HUES64 (cell line): ENCODE data around the gene AKIRIN1.
"Not testable (repeated sequence)": the region's sequence is repeated elsewhere in the genome, so short reads cannot be mapped to it uniquely, and the experiment has no call there.

Source experiments
- H3K27ac ChIP-seq: 2 replicates; pipeline ENCODE4 v1.7.0; 2013; ENCODE audit warnings: low read depth, low read length, inconsistent platforms
- H3K27me3 ChIP-seq: 2 replicates; pipeline ENCODE4 v1.6.1; 2013; ENCODE audit warnings: mild to moderate bottlenecking, low read length; ENCODE audit not compliant: insufficient read depth
- H3K36me3 ChIP-seq: 2 replicates; pipeline ENCODE4 v1.6.1; 2013; ENCODE audit warnings: mild to moderate bottlenecking, low read length; ENCODE audit not compliant: insufficient read depth
- H3K4me1 ChIP-seq: 2 replicates; pipeline ENCODE4 v1.6.1; 2013; ENCODE audit warnings: mild to moderate bottlenecking, low read length, moderate library complexity; ENCODE audit not compliant: insufficient read depth
- H3K4me3 ChIP-seq: 2 replicates; pipeline ENCODE4 v1.5.1; 2013; ENCODE audit warnings: mild to moderate bottlenecking, low read length, moderate library complexity
- H3K9ac ChIP-seq: 2 replicates; pipeline ENCODE4 v1.6.1; 2013; ENCODE audit warnings: mild to moderate bottlenecking, low read depth, low read length
- H3K9me3 ChIP-seq: 2 replicates; pipeline ENCODE4 v1.6.1; 2013; ENCODE audit warnings: low read depth, low read length; ENCODE audit not compliant: insufficient read depth
- WGBS: fragments of 150-250, 120-280 bp; methylation state at CpG from one replicate; pipeline ENCODE4 v1.1.7; 2013; ENCODE audit warnings: missing lambda C conversion rate; 5-methylcytosine and 5-hydroxymethylcytosine counted together

The AKIRIN1 gene

GRCh38 chr1:39020494-39020893 lies 29.4 kb downstream of the AKIRIN1 start:
- not testable (repeated sequence) for H3K36me3 ChIP-seq, H3K27ac ChIP-seq, H3K9me3 ChIP-seq, H3K9ac ChIP-seq, H3K4me3 ChIP-seq, H3K27me3 ChIP-seq
- H3K4me1 ChIP-seq: peaks cover 16% of the 10 kb centered on the region
- WGBS: 100% methylated on average over 1 of the region's 1 CpG

DNA sequence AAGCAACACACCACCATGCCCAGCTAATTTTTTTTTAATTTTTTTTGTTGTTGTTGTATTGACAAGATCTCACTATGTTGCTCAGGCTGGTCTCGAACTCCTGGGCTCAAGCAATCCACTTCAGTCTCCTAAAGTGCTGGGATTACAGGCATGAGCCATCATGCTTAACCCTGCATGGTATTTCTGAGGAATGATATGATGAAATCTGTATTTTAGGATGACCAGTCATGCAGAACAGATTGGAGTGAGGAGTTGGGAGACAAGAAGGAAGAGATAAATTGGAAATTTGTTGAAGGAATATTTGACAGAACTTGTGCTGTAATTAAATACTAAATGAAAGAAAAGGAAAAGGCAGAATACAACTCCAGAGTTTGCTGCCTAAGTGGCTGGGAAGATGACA lies 30.4 kb downstream of the AKIRIN1 start:
- no peaks in the 10 kb centered on the region for H3K9me3 ChIP-seq

DNA sequence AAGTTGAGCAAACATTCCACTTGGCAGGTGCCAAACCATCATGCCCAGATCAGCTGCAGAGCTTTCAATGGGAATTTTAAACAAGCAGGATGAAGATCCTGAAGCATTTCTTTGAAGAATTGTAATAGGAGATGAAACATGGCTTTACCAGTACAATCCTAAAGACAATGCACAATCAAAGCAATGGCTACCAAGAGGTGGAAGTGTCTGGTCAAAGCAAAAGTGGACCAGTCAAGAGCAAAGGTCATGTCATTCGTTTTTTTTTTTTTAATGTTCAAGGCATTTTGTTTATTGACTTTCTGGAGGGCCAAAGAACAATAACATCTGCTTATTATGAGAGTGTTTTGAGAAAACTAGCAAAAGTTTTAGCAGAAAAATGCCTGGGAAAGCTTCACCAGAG lies 32.1 kb downstream of the AKIRIN1 start:
- no peak overlapping the region for H3K9ac ChIP-seq
- H3K4me1 ChIP-seq: no peaks in the 10 kb centered on the region
- no peak overlapping the region for H3K4me3 ChIP-seq
- no peaks in the 10 kb centered on the region for H3K9me3 ChIP-seq
- H3K36me3 ChIP-seq: no peaks in the 10 kb centered on the region
- no peak overlapping the region for H3K27ac ChIP-seq
- no peaks in the 10 kb centered on the region for H3K27me3 ChIP-seq
- 65% methylated on average over 1 of the region's 1 CpG for WGBS

More for the DNA sequence above, 30.4 kb downstream of the AKIRIN1 start:
- H3K27me3 ChIP-seq: no peaks in the 10 kb centered on the region
- H3K4me3 ChIP-seq: no peak overlapping the region
- H3K9ac ChIP-seq: no peak overlapping the region
- WGBS: 92% methylated on average over 1 of the region's 1 CpG
- peaks cover 11% of the 10 kb centered on the region for H3K4me1 ChIP-seq
- H3K27ac ChIP-seq: no peak overlapping the region
- H3K36me3 ChIP-seq: no peaks in the 10 kb centered on the region

- Histone ChIP-seq H3K4me1 (no peaks in the 10 kb centered on the region), H3K9ac (peak within 1 kb of the TSS; percentile 94), H3K9me3 (no peaks in the 10 kb centered on the region), H3K27ac (peak within 1 kb of the TSS; percentile 95), H3K27me3 (no peaks in the 10 kb centered on the region), H3K36me3 (peaks cover 29% of the 10 kb centered on the region), H3K4me3 (peak within 1 kb of the TSS; percentile 80)
- 1% methylated on average over 47 of the region's 47 CpGs for WGBS
Measured at GRCh38 chr1:39026051-39026865, 35.2 kb downstream of the AKIRIN1 start, which contains the start of gene NDUFS5. TSS of gene NDUFS5 (plus strand) at chr1:39026350. CDS start at chr1:39028725, 2,375 bp downstream.

DNA sequence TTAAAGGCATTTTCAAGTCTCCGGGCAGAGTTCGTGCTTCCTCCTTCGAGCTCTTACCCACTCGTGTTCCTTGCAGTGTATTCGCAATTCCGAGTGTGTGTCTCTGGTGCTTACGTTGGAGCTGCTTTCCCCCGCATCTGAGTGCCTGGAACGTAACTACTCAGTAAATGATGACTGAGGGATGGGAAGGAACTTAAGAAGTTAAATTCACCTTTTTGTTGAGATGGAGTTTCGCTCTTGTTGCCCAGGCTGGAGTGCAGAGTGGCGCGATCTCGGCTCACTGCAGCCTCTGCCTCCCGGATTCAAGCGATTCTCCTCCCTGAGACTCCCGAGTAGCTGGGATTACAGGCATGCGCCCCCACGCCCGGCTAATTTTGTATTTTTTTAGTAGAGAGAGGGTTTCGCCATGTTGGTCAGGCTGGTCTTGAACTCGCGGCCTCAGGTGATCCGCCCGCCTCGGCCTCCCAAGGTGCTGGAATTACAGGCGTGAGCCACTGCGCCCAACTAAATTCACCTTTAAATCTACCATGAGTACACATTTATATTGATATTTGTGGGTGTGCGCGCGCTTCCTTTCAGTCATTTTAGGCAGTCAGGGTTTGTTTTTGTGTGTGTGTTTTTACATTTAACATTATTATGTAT lies 35.9 kb downstream of the AKIRIN1 start:
- 22% methylated on average over 27 of the region's 30 CpGs for WGBS
- H3K36me3 ChIP-seq: peaks cover 36% of the 10 kb centered on the region
- no peaks in the 10 kb centered on the region for H3K4me1 ChIP-seq
- H3K27me3 ChIP-seq: no peaks in the 10 kb centered on the region
- peak overlapping the region; percentile 94 for H3K9ac ChIP-seq
- H3K9me3 ChIP-seq: no peaks in the 10 kb centered on the region
- H3K27ac ChIP-seq: peak overlapping the region; percentile 95
- H3K4me3 ChIP-seq: peak overlapping the region; percentile 80

DNA sequence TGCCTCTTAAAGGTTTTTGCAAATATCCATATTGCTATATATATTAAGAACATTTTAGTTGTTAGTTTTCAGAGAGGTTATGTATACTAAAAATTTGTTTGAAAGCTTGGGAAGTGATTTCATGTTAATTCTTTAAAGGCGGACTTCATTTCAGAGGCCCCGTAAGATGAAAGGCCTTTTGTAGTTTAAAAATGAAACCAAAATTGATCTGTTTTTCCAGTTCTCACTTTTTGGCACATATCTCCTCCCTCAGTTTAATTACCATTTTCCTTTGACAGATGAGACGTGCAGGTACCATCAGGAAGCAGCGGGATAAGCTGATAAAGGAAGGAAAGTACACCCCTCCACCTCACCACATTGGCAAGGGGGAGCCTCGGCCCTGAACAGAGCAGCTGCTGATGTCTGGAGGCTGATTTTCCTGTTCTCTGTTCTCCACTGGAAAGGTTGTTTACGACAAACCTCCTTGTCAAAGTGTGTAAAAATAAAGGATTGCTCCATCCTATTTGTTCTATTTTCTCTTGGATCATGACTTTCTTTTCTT lies 43.1 kb downstream of the AKIRIN1 start:
- Histone ChIP-seq H3K4me1 (no peaks in the 10 kb centered on the region), H3K36me3 (peaks cover 82% of the 10 kb centered on the region), H3K9me3 (no peaks in the 10 kb centered on the region), H3K27me3 (no peaks in the 10 kb centered on the region), H3K4me3 (no peak overlapping the region), H3K9ac (no peak overlapping the region), H3K27ac (no peak overlapping the region)
- WGBS: 97% methylated on average over 5 of the region's 6 CpGs

- Histone ChIP-seq H3K27ac (no peak overlapping the region), H3K4me3 (no peak overlapping the region), H3K4me1 (no peaks in the 10 kb centered on the region), H3K27me3 (no peaks in the 10 kb centered on the region), H3K9ac (no peak overlapping the region), H3K9me3 (no peaks in the 10 kb centered on the region), H3K36me3 (peaks cover 66% of the 10 kb centered on the region)
- 96% methylated on average over 5 of the region's 5 CpGs for WGBS
Measured at GRCh38 chr1:39036678-39037077, 45.6 kb downstream of the AKIRIN1 start.

- H3K27ac ChIP-seq: no peak overlapping the region
- H3K36me3 ChIP-seq: peaks cover 19% of the 10 kb centered on the region
- H3K9me3 ChIP-seq: no peaks in the 10 kb centered on the region
- no peak overlapping the region for H3K9ac ChIP-seq
- 91% methylated on average over 3 of the region's 3 CpGs for WGBS
- no peaks in the 10 kb centered on the region for H3K27me3 ChIP-seq
- peaks cover 12% of the 10 kb centered on the region; the same call in 1 of the 2 replicates for H3K4me1 ChIP-seq
- no peak overlapping the region for H3K4me3 ChIP-seq
Measured at GRCh38 chr1:39043513-39043912, 52.4 kb downstream of the AKIRIN1 start.

GRCh38 chr1:39044762-39045161 lies 53.7 kb downstream of the AKIRIN1 start:
- 85% methylated on average over 1 of the region's 1 CpG for WGBS
- Histone ChIP-seq H3K4me1 (peaks cover 12% of the 10 kb centered on the region; the same call in 1 of the 2 replicates), H3K9ac (no peak overlapping the region), H3K27ac (no peak overlapping the region), H3K9me3 (no peaks in the 10 kb centered on the region), H3K36me3 (peaks cover 19% of the 10 kb centered on the region), H3K27me3 (no peaks in the 10 kb centered on the region), H3K4me3 (no peak overlapping the region)

GRCh38 chr1:39045231-39045630 lies 54.2 kb downstream of the AKIRIN1 start:
- WGBS: 95% methylated on average over 7 of the region's 8 CpGs
- Histone ChIP-seq H3K9ac (no peak overlapping the region), H3K27ac (no peak overlapping the region), H3K4me3 (no peak overlapping the region), H3K9me3 (no peaks in the 10 kb centered on the region), H3K36me3 (peaks cover 19% of the 10 kb centered on the region), H3K4me1 (peaks cover 12% of the 10 kb centered on the region; the same call in 1 of the 2 replicates), H3K27me3 (no peaks in the 10 kb centered on the region)

DNA sequence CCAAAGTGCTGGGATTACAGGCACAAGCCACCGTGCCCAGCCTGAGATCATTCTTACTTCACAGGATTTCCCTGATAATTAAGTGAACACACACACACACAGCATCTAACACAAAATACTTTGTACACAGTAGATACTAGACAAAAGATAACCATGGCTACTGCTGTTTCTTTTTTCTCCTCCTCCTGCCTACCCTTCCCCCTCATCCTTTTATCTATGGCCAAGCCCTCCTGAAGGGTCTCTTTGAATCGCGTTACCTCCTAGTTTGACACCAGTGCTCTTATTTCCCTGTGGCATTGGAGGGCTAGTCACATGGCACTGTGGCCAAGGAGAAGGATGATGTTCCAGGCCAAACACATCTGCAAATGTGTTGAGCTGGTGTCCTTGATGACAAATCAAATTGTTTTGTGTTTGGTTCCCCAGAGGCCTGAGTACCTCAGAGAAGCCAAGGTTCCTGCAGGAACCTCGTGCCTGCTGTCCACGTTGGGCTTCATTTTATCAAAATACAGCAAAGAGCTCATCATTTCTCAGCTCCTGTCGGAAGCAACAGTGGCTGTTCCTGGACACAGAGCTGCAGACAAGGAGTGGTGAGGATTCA lies 55.6 kb downstream of the AKIRIN1 start:
- no peak overlapping the region; the same call in 1 of the 2 replicates for H3K27ac ChIP-seq
- peaks cover 12% of the 10 kb centered on the region for H3K36me3 ChIP-seq
- H3K4me3 ChIP-seq: no peak overlapping the region
- H3K9ac ChIP-seq: no peak overlapping the region
- H3K4me1 ChIP-seq: peaks cover 12% of the 10 kb centered on the region; the same call in 1 of the 2 replicates
- WGBS: 87% methylated on average over 6 of the region's 6 CpGs
- no peaks in the 10 kb centered on the region for H3K9me3 ChIP-seq
- no peaks in the 10 kb centered on the region for H3K27me3 ChIP-seq
